ENCODE results near the gene CLDN24.

CLDN24 gene

DNA sequence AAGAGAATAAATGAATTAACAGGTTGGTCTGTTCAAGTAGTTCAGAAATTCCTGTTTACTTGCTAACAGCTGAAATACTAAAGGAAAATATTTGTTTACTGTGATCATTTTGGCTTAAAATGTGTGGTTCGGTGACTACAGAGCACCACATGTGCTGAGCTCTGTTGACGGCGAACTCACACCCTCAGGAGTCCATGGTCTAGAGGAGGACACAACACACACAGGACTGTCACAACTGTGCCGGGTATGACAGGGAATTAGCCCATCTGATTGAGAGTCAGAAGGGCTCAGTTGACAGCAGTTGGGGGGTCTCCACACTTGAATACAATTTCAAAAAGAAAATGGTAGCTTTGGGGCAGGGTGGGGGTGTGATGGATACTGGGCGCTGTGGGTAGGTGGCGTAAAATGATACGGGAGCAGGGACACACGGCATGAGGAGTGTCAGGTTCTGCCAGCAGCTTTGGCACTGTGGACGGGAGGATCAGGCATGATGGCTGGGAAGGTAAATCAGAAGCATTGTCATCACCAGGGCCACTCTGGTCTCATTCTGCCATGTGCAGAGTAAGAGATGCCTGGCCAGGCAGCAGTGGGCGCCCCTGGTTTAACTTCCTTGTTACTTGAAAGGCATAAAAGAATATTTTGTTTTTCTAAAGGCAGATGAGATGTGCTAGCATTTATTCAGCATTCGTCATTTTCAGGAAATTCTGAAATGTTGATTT is 35.5 kb downstream of the CLDN24 start:
- peaks cover 23% of the 10 kb centered on the region; the same call in 1 of the 2 replicates for H3K36me3 ChIP-seq (ENCODE audit: control insufficient read depth, insufficient read depth, low read length)
- DNase-seq (ENCODE audit: low read depth, low spot score) = no peak

DNA sequence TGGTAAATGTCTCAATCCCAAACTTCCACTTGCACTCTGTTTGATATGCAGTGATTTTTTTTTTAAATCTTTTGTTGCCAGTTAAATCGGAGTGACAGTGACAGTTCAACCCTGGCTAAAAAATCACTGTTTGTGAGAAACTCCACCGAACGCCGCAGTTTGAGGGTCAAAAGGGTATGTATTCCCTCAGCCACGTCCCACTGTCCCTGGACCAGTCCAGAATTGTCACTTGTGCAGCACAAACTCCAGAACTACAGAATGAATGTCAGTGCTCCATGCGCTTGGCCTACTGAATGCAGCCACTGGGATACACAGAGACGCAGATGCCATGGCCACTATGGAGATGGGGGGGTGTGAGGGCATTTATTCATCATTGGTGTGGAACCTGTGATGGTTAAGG is 36.3 kb downstream of the CLDN24 start:
- Histone ChIP-seq H3K4me3 (ENCODE audit: low read length) (no peak overlapping the region), H3K4me1 (ENCODE audit: control insufficient read depth, insufficient read depth, low read length) (no peaks in the 10 kb centered on the region), H3K9me3 (ENCODE audit: control insufficient read depth, insufficient read depth, low read length) (no peaks in the 10 kb centered on the region), H3K36me3 (ENCODE audit: control insufficient read depth, insufficient read depth, low read length) (peaks cover 23% of the 10 kb centered on the region; the same call in 1 of the 2 replicates), H3K27me3 (ENCODE audit: control insufficient read depth, insufficient read depth, low read length) (no peaks in the 10 kb centered on the region), H3K27ac (ENCODE audit: low read length) (no peak overlapping the region)
- no CpG with 5 or more reads among the region's 7 CpGs for WGBS (ENCODE audit: insufficient coverage, insufficient read length)
- no peak for DNase-seq (ENCODE audit: low read depth, low spot score)

More for the DNA sequence above, 35.5 kb downstream of the CLDN24 start:
- H3K27me3 ChIP-seq (ENCODE audit: control insufficient read depth, insufficient read depth, low read length) = no peaks in the 10 kb centered on the region
- no peaks in the 10 kb centered on the region for H3K9me3 ChIP-seq (ENCODE audit: control insufficient read depth, insufficient read depth, low read length)
- H3K4me1 ChIP-seq (ENCODE audit: control insufficient read depth, insufficient read depth, low read length) = no peaks in the 10 kb centered on the region
- WGBS (ENCODE audit: insufficient coverage, insufficient read length) = no CpG with 5 or more reads among the region's 11 CpGs
- H3K4me3 ChIP-seq (ENCODE audit: low read length) = no peak overlapping the region
- H3K27ac ChIP-seq (ENCODE audit: low read length) = no peak overlapping the region

DNA sequence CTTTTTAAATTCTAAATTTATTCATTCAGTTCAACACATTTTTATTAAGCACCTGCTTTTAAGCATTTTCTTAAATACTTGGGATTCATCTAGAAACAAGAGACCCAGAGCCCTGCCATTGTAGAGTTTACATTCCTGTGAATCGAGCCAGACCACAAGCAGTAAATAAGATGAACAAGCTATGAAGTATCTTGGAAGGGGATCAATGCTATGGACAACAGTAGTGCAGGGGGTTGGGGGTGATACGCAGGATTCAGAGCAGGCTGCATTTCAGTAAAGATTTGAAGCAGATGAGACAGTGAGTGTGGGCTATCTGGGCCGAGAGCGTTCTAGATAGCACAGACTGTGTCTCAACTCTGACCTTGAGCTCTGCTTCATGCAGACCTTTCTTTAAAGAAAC is 37.3 kb downstream of the CLDN24 start:
- no peak overlapping the region for H3K27ac ChIP-seq (ENCODE audit: low read length)
- no peaks in the 10 kb centered on the region for H3K27me3 ChIP-seq (ENCODE audit: control insufficient read depth, insufficient read depth, low read length)
- no peaks in the 10 kb centered on the region for H3K4me1 ChIP-seq (ENCODE audit: control insufficient read depth, insufficient read depth, low read length)
- no peaks in the 10 kb centered on the region for H3K9me3 ChIP-seq (ENCODE audit: control insufficient read depth, insufficient read depth, low read length)
- DNase-seq (ENCODE audit: low read depth, low spot score) = no peak
- H3K4me3 ChIP-seq (ENCODE audit: low read length) = no peak overlapping the region
- H3K36me3 ChIP-seq (ENCODE audit: control insufficient read depth, insufficient read depth, low read length) = peaks cover 26% of the 10 kb centered on the region; the same call in 1 of the 2 replicates
- no CpG with 5 or more reads among the region's 4 CpGs for WGBS (ENCODE audit: insufficient coverage, insufficient read length)

DNA sequence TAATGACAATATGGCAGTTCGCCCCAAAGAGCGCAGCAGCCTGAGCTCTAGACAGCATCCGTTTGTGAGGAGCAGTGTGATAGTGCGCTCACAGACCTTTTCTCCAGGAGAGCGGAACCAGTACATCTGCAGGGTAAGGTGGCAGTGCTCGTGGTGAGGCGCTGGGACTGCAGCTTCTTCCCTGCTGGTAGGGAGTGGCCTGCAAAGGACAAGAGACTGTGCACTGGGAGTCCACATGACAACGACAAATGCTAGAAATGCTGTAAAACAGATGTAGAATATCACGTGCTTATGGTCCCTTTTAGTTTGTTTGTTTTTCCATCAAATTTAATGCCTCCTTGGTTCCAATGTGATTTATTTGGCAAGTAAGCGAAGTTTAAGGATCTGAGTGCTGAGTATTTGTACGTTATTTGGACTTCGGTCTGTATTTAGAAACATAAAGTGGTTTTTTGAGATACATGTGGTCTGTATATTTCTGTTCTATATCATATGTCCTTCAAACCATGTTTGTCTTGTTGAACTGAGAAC is 37.9 kb downstream of the CLDN24 start:
- no peaks in the 10 kb centered on the region for H3K27me3 ChIP-seq (ENCODE audit: control insufficient read depth, insufficient read depth, low read length)
- H3K27ac ChIP-seq (ENCODE audit: low read length) = no peak overlapping the region
- no peak overlapping the region for H3K4me3 ChIP-seq (ENCODE audit: low read length)
- no CpG with 5 or more reads among the region's 12 CpGs for WGBS (ENCODE audit: insufficient coverage, insufficient read length)
- no peaks in the 10 kb centered on the region for H3K9me3 ChIP-seq (ENCODE audit: control insufficient read depth, insufficient read depth, low read length)
- no peaks in the 10 kb centered on the region for H3K4me1 ChIP-seq (ENCODE audit: control insufficient read depth, insufficient read depth, low read length)
- H3K36me3 ChIP-seq (ENCODE audit: control insufficient read depth, insufficient read depth, low read length) = peaks cover 23% of the 10 kb centered on the region; the same call in 1 of the 2 replicates
- no peak for DNase-seq (ENCODE audit: low read depth, low spot score)

DNA sequence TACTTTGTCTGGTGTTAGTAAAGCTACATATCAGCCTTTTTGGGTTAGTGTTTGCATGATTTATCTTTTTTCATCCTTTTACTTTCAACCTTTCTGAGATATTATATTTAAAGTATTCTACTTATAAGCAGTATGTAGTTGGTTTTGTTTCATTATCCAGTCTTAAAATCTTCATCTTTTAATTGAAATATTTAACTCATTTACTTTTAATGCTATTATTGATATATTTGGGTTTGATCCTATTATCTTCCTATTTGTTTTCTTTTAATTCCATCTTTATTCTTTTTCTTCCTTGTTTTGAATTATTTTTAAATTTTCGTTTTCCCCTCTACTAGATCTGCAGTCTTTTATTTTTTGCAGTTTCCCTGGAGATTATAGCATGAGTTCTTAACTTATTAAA is 46.1 kb downstream of the CLDN24 start:
- Histone ChIP-seq H3K36me3 (ENCODE audit: control insufficient read depth, insufficient read depth, low read length) (peaks cover 5% of the 10 kb centered on the region; the same call in 1 of the 2 replicates), H3K9me3 (ENCODE audit: control insufficient read depth, insufficient read depth, low read length) (no peaks in the 10 kb centered on the region), H3K4me1 (ENCODE audit: control insufficient read depth, insufficient read depth, low read length) (no peaks in the 10 kb centered on the region), H3K4me3 (ENCODE audit: low read length) (no peak overlapping the region), H3K27ac (ENCODE audit: low read length) (no peak overlapping the region), H3K27me3 (ENCODE audit: control insufficient read depth, insufficient read depth, low read length) (no peaks in the 10 kb centered on the region)
- no peak for DNase-seq (ENCODE audit: low read depth, low spot score)
- WGBS (ENCODE audit: insufficient coverage, insufficient read length) = no CpG with 5 or more reads among the region's 1 CpG

DNA sequence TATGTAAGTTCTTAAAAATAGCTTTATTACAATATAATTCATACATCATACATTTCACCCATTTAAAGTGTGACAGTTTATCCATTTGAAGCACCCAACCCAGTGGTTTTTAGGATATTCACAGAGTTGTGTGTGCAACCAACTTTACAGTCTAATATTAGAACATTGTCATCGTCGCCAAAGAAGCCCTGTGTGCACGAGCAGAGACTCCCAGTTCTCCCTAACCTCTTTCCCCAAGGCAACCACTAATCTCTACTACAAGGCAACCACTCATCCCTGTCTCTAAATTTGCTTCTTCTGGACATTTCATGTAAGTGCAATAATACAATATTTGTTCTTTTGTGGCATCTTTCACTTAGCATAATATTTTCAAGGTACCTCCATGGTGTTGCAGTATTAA is 49.8 kb downstream of the CLDN24 start:
- WGBS (ENCODE audit: insufficient coverage, insufficient read length) = no CpG with 5 or more reads among the region's 3 CpGs
- H3K36me3 ChIP-seq (ENCODE audit: control insufficient read depth, insufficient read depth, low read length) = peaks cover 8% of the 10 kb centered on the region; the same call in 1 of the 2 replicates
- no peak for DNase-seq (ENCODE audit: low read depth, low spot score)

More for the DNA sequence above, 49.8 kb downstream of the CLDN24 start:
- Histone ChIP-seq H3K27ac (ENCODE audit: low read length) (no peak overlapping the region), H3K4me1 (ENCODE audit: control insufficient read depth, insufficient read depth, low read length) (no peaks in the 10 kb centered on the region), H3K4me3 (ENCODE audit: low read length) (no peak overlapping the region), H3K27me3 (ENCODE audit: control insufficient read depth, insufficient read depth, low read length) (no peaks in the 10 kb centered on the region), H3K9me3 (ENCODE audit: control insufficient read depth, insufficient read depth, low read length) (no peaks in the 10 kb centered on the region)
